A549 (cell line): ENCODE results near the gene BPGM.

Experiments
- CHD4 ChIP-seq: fragments of 200-600 bp; sonication (generic); IDR thresholded peaks from 2 replicates; pipeline ENCODE4 v1.6.1; 2016; ENCODE audit warnings: antibody characterized with exemption, mild to moderate bottlenecking, borderline replicate concordance
- EP300 ChIP-seq, 2 experiments: fragments of >200 bp; sonication (Bioruptor Twin); formaldehyde crosslinking; IDR thresholded peaks; 2 replicates in 1 of 2; 3 replicates in 1 of 2; pipeline ENCODE4 v1.6.1; 2016 to 2017
- HOXA7 ChIP-seq: fragments of 250-450 bp; sonication (Bioruptor Pico); IDR thresholded peaks from 2 replicates; pipeline ENCODE4 v1.5.0; 2020; ENCODE audit warnings: mild to moderate bottlenecking, moderate library complexity
- MAZ ChIP-seq: fragments of 150-350 bp; IDR thresholded peaks from 2 replicates; pipeline ENCODE4 v1.6.1; 2014; ENCODE audit warnings: antibody characterized with exemption, low read depth, low read length, borderline replicate concordance
- TF ChIP-seq, protein P1 (sequence below): fragments of >200 bp; sonication (Bioruptor Twin); formaldehyde crosslinking; IDR thresholded peaks from 3 replicates; pipeline ENCODE4 v1.5.1; 2016
- TF ChIP-seq, protein P2 (sequence below): IDR thresholded peaks from 2 replicates; pipeline ENCODE4 v1.6.1; 2012

- TF ChIP-seq, protein P1, sequence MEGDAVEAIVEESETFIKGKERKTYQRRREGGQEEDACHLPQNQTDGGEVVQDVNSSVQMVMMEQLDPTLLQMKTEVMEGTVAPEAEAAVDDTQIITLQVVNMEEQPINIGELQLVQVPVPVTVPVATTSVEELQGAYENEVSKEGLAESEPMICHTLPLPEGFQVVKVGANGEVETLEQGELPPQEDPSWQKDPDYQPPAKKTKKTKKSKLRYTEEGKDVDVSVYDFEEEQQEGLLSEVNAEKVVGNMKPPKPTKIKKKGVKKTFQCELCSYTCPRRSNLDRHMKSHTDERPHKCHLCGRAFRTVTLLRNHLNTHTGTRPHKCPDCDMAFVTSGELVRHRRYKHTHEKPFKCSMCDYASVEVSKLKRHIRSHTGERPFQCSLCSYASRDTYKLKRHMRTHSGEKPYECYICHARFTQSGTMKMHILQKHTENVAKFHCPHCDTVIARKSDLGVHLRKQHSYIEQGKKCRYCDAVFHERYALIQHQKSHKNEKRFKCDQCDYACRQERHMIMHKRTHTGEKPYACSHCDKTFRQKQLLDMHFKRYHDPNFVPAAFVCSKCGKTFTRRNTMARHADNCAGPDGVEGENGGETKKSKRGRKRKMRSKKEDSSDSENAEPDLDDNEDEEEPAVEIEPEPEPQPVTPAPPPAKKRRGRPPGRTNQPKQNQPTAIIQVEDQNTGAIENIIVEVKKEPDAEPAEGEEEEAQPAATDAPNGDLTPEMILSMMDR = no peak
- TF ChIP-seq EP300 (IDR thresholded peaks at IDR 0.05) (no peak), CHD4 (no peak), MAZ (no peak), HOXA7 (CRISPR knock-in tag) (no peak)
- TF ChIP-seq, protein P2, sequence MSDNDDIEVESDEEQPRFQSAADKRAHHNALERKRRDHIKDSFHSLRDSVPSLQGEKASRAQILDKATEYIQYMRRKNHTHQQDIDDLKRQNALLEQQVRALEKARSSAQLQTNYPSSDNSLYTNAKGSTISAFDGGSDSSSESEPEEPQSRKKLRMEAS = no peak
Observed at GRCh38 chr7:134643131-134643530, 3.5 kb upstream of the BPGM start.
